Measurements from ENCODE around the gene SIX3.

Gene SIX3

DNA sequence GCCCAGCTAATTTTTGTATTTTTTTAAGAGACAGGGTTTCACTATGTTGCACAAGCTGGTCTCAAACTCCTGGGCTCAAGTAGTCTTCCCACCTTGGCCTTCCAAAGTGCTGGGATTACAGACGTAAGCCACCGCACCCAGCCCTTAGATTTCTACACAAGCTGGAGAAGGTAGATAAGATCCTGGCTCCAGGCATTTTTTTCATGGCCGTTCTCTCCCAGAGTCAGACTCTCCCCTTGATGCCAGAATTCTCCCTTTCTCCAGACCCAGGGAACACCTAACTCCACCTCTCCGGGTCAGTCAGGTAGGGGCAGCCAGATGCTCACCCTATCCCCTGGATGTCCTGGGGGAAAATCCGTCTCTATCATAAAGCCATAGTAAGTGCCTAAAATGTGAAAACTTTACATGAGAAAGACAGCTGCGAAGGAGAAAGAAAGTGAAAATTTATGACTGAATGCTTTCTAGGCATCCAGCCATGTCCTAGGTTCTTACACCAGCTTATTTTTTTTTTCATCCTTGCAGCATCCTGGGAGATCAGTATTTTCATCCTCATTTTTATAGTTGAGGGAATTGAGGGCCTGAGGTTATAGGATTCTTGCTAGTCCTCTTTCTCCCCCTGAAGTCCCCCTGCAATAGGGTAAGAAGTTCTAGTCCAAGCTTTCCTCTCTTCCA, 16.3 kb downstream of the SIX3 start:
- TF ChIP-seq NFIC (IDR thresholded peaks at IDR 0.05): no peak
- TF ChIP-seq EGR1 (IDR thresholded peaks at IDR 0.05): no peak
- TF ChIP-seq REST (IDR thresholded peaks at IDR 0.05; ENCODE audit: low read depth): no peak
- no peak for TF ChIP-seq CREB1 (IDR thresholded peaks at IDR 0.05; ENCODE audit: low read depth)
- no peak for TF ChIP-seq FOXM1 (IDR thresholded peaks at IDR 0.05; ENCODE audit: borderline replicate concordance, low read depth)
- no peak for TF ChIP-seq EP300 (IDR thresholded peaks at IDR 0.05; ENCODE audit: borderline replicate concordance)
- TF ChIP-seq, protein P1, sequence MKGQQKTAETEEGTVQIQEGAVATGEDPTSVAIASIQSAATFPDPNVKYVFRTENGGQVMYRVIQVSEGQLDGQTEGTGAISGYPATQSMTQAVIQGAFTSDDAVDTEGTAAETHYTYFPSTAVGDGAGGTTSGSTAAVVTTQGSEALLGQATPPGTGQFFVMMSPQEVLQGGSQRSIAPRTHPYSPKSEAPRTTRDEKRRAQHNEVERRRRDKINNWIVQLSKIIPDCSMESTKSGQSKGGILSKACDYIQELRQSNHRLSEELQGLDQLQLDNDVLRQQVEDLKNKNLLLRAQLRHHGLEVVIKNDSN (IDR thresholded peaks at IDR 0.05): no peak
- no peak for TF ChIP-seq RAD21 (IDR thresholded peaks at IDR 0.05; ENCODE audit: low read depth)
- no peak for TF ChIP-seq ZBTB7A (IDR thresholded peaks at IDR 0.05; ENCODE audit: low read depth)
- TF ChIP-seq CEBPB (IDR thresholded peaks at IDR 0.05): no peak
- TF ChIP-seq TCF12 (IDR thresholded peaks at IDR 0.05; ENCODE audit: low read depth): no peak
- no peak for TF ChIP-seq MAX (IDR thresholded peaks at IDR 0.05)
- no peak for TF ChIP-seq TEAD4 (IDR thresholded peaks at IDR 0.05)
- TF ChIP-seq YY1 (IDR thresholded peaks at IDR 0.05; ENCODE audit: low read depth): no peak
- no peak for TF ChIP-seq TAF1 (IDR thresholded peaks at IDR 0.05; ENCODE audit: low read depth)

- TF ChIP-seq NFIC (IDR thresholded peaks at IDR 0.05) (no peak), MAX (IDR thresholded peaks at IDR 0.05) (no peak)
- TF ChIP-seq, protein P1 (IDR thresholded peaks at IDR 0.05): no peak
These were observed 18.4 kb downstream of the SIX3 start for GRCh38 chr2:44959855-44960254.

DNA sequence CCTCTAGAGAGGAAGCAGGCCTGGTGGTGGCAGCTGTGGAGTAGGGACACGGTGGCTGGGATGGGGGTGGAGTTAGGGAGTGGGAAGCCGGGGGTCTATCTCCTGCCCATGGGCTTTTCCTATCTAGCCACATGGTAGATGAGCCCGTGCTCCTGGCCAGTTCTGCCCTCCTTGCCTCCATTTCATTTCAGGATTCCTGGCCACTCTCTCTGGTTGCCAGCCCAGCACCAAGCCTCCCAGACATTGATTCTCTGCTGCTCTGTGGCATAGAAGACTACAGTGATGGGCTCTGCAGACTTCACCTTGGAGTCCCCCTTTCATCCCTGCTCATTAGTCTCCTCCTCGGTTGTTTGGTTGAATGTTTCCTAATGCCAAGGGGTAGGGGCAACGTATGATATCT, 19.4 kb downstream of the SIX3 start:
- TF ChIP-seq EP300 (IDR thresholded peaks at IDR 0.05; ENCODE audit: borderline replicate concordance) (no peak), CEBPB (IDR thresholded peaks at IDR 0.05) (no peak)

DNA sequence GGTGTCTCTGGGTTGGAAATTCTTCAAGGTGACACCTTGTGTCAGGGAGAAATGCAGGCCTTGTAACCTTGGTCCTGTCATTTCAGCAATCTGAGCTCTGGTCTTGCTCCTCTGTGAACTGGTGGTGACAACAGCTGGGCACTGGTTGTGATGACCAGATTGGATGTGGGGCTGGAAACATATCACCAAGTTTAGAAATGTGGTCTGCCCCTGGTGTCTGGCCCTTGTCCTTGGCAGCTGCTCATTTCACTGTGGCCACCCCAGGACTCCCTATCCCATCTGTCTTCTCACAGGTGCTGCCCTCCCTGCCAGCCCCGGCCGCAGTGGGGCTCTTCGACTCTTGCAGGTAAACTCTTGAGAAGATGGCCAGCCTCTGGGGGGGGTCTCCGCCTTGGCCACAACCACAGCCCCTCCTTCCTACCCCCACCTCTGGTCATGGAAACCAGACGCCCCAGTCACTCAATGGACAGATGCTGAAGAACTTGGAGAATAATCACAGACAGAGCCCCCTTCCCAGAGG, 20.7 kb downstream of the SIX3 start:
- TF ChIP-seq MAX (IDR thresholded peaks at IDR 0.05): no peak
- no peak for TF ChIP-seq CEBPB (IDR thresholded peaks at IDR 0.05)
- TF ChIP-seq REST (IDR thresholded peaks at IDR 0.05; ENCODE audit: low read depth): no peak
- TF ChIP-seq TCF12 (IDR thresholded peaks at IDR 0.05; ENCODE audit: low read depth): no peak
- no peak for TF ChIP-seq YY1 (IDR thresholded peaks at IDR 0.05; ENCODE audit: low read depth)
- no peak for TF ChIP-seq TEAD4 (IDR thresholded peaks at IDR 0.05)
- TF ChIP-seq TAF1 (IDR thresholded peaks at IDR 0.05; ENCODE audit: low read depth): no peak
- TF ChIP-seq FOXM1 (IDR thresholded peaks at IDR 0.05; ENCODE audit: borderline replicate concordance, low read depth): no peak
- no peak for TF ChIP-seq CREB1 (IDR thresholded peaks at IDR 0.05; ENCODE audit: low read depth)
- TF ChIP-seq, protein P1 (IDR thresholded peaks at IDR 0.05): no peak
- TF ChIP-seq EGR1 (IDR thresholded peaks at IDR 0.05): no peak
- TF ChIP-seq NFIC (IDR thresholded peaks at IDR 0.05): no peak
- no peak for TF ChIP-seq ZBTB7A (IDR thresholded peaks at IDR 0.05; ENCODE audit: low read depth)
- no peak for TF ChIP-seq RAD21 (IDR thresholded peaks at IDR 0.05; ENCODE audit: low read depth)
- no peak for TF ChIP-seq EP300 (IDR thresholded peaks at IDR 0.05; ENCODE audit: borderline replicate concordance)

DNA sequence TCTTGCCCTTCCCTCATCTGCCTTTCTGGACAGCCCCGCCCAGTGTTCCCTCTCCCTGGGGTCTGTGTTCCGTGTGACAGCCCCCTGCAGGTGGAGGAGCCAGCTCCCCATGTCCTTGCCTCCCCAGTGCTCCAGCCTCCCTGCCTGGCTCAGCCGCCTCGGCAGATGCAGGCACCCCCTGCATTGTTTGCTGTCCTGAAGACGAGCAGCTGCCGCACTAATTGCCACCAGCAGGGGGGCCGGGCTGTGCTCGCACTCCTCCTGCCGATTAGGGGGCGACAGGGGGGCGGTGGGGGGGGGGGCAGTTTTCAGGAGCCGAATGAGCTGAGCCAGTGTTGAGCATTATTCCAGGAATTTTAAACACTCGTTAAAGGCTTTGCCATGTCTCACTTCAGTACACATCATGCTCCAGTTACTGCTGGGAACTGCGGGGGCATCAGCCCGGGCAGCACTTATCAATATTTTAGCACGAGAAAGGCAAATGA, 23.3 kb downstream of the SIX3 start:
- TF ChIP-seq ZBTB7A (IDR thresholded peaks at IDR 0.05; ENCODE audit: low read depth) (no peak), RAD21 (IDR thresholded peaks at IDR 0.05; ENCODE audit: low read depth) (no peak), TCF12 (IDR thresholded peaks at IDR 0.05; ENCODE audit: low read depth) (no peak), YY1 (IDR thresholded peaks at IDR 0.05; ENCODE audit: low read depth) (no peak), CEBPB (IDR thresholded peaks at IDR 0.05) (no peak), NFIC (IDR thresholded peaks at IDR 0.05) (no peak), CREB1 (IDR thresholded peaks at IDR 0.05; ENCODE audit: low read depth) (no peak), TAF1 (IDR thresholded peaks at IDR 0.05; ENCODE audit: low read depth) (no peak), FOXM1 (IDR thresholded peaks at IDR 0.05; ENCODE audit: borderline replicate concordance, low read depth) (no peak), REST (IDR thresholded peaks at IDR 0.05; ENCODE audit: low read depth) (no peak)
- TF ChIP-seq, protein P1 (IDR thresholded peaks at IDR 0.05): no peak
